HG02610 (cell line): ENCODE data around the gene EPHA4.

ENCODE experiments used
- ATAC-seq: cut with Tn5 transposase; IDR thresholded peaks from one replicate; pipeline ENCODE4 v1.9.1; 2021; ENCODE audit warnings: mild to moderate bottlenecking, moderate library complexity; ENCODE audit not compliant: unreplicated experiment

The EPHA4 gene

GRCh38 chr2:221448057-221448843, 123.9 kb downstream of the EPHA4 start:
- no peak for ATAC-seq

- no peak for ATAC-seq
Observed at GRCh38 chr2:221447310-221447709, 124.8 kb downstream of the EPHA4 start.

GRCh38 chr2:221446140-221446539, 126.0 kb downstream of the EPHA4 start:
- no peak for ATAC-seq

GRCh38 chr2:221444106-221444505, 128.0 kb downstream of the EPHA4 start:
- no peak for ATAC-seq

GRCh38 chr2:221443645-221444044, 128.5 kb downstream of the EPHA4 start:
- no peak for ATAC-seq

- ATAC-seq, result no peak
Observed at GRCh38 chr2:221442128-221442527, 130.0 kb downstream of the EPHA4 start.

- ATAC-seq, result no peak
Observed at GRCh38 chr2:221439761-221440479, 132.2 kb downstream of the EPHA4 start.

GRCh38 chr2:221437056-221437455, 135.0 kb downstream of the EPHA4 start:
- ATAC-seq, result no peak

- ATAC-seq, result no peak
Observed at GRCh38 chr2:221435171-221435570, 136.9 kb downstream of the EPHA4 start.

- no peak for ATAC-seq
Observed at GRCh38 chr2:221434142-221434541, 138.0 kb downstream of the EPHA4 start.

- ATAC-seq, result no peak
Observed at GRCh38 chr2:221431477-221431876, 140.6 kb downstream of the EPHA4 start.

- ATAC-seq, result no peak
Observed at GRCh38 chr2:221429741-221430491, 142.2 kb downstream of the EPHA4 start.

GRCh38 chr2:221428896-221429295, 143.2 kb downstream of the EPHA4 start:
- ATAC-seq, result no peak

GRCh38 chr2:221426929-221427328, 145.2 kb downstream of the EPHA4 start:
- no peak for ATAC-seq

GRCh38 chr2:221425891-221426290, 146.2 kb downstream of the EPHA4 start:
- no peak for ATAC-seq

GRCh38 chr2:221425353-221425752, 146.8 kb downstream of the EPHA4 start:
- ATAC-seq, result no peak

GRCh38 chr2:221423210-221423804, 148.8 kb downstream of the EPHA4 start:
- ATAC-seq, result no peak

- no peak for ATAC-seq
Observed at GRCh38 chr2:221422516-221423209, 149.4 kb downstream of the EPHA4 start.

GRCh38 chr2:221420245-221420644, 151.9 kb downstream of the EPHA4 start:
- ATAC-seq, result no peak

GRCh38 chr2:221415789-221416188, 156.3 kb downstream of the EPHA4 start:
- ATAC-seq, result no peak

- no peak for ATAC-seq
Observed at GRCh38 chr2:221412978-221413377, 159.1 kb downstream of the EPHA4 start.
